OCI-LY3 (cell line): ENCODE measurements around the gene EFHD1.

Experiments
- EZH2phosphoT487 ChIP-seq: fragments of 200-600 bp; shearing (Covaris generic); IDR thresholded peaks from 2 replicates; pipeline ENCODE4 v1.6.1; 2018; ENCODE audit warnings: antibody characterized with exemption, mixed run types, low read depth
- TF ChIP-seq, protein P1 (sequence below): fragments of 200-600, 300-600 bp; sonication (generic); IDR thresholded peaks from 2 replicates; pipeline ENCODE4 v1.5.1; 2014; ENCODE audit warnings: antibody characterized with exemption, low read length, low read depth

DNA sequence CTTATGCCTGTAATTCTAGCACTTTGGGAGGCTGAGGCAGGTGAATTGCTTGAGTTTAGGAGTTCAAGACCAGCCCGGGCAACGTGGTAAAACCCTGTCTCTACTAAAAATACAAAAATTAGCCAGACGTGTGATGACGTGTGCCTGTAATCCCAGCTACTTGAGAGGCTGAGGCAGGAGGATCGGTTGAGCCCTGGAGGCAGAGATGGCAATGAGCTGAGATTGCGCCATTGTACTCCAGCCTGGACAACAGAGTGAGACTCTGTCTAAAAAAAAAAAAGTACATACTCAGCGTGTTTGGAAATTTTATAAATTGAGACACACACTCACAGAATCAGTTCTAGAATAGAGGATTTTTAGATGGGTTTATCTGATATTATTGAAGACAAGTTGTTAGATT lies 46.6 kb downstream of the EFHD1 start:
- TF ChIP-seq, protein P1, sequence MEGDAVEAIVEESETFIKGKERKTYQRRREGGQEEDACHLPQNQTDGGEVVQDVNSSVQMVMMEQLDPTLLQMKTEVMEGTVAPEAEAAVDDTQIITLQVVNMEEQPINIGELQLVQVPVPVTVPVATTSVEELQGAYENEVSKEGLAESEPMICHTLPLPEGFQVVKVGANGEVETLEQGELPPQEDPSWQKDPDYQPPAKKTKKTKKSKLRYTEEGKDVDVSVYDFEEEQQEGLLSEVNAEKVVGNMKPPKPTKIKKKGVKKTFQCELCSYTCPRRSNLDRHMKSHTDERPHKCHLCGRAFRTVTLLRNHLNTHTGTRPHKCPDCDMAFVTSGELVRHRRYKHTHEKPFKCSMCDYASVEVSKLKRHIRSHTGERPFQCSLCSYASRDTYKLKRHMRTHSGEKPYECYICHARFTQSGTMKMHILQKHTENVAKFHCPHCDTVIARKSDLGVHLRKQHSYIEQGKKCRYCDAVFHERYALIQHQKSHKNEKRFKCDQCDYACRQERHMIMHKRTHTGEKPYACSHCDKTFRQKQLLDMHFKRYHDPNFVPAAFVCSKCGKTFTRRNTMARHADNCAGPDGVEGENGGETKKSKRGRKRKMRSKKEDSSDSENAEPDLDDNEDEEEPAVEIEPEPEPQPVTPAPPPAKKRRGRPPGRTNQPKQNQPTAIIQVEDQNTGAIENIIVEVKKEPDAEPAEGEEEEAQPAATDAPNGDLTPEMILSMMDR, result no peak
- TF ChIP-seq EZH2phosphoT487, result no peak
